DOHH2 (cell line): ENCODE measurements around the gene TP53I11.

Experiments
- CTCF ChIP-seq: fragments of 200-600 bp; sonication (generic); IDR thresholded peaks from one replicate; pipeline ENCODE4 v1.5.1; 2014; ENCODE audit warnings: antibody characterized with exemption, mild to moderate bottlenecking, low read depth, low read length; ENCODE audit not compliant: poor library complexity, severe bottlenecking
- EZH2phosphoT487 ChIP-seq: fragments of 200-600 bp; sonication (generic); IDR thresholded peaks from 2 replicates; pipeline ENCODE4 v1.6.1; 2017; ENCODE audit warnings: borderline replicate concordance, mild to moderate bottlenecking, antibody characterized with exemption, low read length, moderate library complexity, mixed read lengths

GRCh38 chr11:44949160-44950030 lies 1.3 kb downstream of the TP53I11 start:
- TF ChIP-seq CTCF (peak; percentile 60), EZH2phosphoT487 (no peak)
